Measurements from ENCODE around the gene BCL2L12.

DNA sequence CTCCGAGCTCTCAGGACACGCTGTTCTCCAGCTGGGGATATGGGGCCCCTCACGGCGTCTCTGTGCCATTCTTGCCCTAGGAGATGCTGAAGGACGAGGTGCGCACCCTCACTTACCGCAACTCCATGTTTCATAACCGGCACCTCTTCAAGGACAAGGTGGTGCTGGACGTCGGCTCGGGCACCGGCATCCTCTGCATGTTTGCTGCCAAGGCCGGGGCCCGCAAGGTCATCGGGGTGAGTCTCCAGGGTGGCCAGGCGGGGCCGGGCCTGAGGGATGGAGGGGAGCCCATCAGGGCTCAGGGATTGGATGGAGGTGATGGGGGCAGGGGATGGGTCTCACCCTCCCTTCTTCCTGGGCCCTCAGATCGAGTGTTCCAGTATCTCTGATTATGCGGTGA is 16.1 kb downstream of the BCL2L12 start:
- TF ChIP-seq, protein P1, sequence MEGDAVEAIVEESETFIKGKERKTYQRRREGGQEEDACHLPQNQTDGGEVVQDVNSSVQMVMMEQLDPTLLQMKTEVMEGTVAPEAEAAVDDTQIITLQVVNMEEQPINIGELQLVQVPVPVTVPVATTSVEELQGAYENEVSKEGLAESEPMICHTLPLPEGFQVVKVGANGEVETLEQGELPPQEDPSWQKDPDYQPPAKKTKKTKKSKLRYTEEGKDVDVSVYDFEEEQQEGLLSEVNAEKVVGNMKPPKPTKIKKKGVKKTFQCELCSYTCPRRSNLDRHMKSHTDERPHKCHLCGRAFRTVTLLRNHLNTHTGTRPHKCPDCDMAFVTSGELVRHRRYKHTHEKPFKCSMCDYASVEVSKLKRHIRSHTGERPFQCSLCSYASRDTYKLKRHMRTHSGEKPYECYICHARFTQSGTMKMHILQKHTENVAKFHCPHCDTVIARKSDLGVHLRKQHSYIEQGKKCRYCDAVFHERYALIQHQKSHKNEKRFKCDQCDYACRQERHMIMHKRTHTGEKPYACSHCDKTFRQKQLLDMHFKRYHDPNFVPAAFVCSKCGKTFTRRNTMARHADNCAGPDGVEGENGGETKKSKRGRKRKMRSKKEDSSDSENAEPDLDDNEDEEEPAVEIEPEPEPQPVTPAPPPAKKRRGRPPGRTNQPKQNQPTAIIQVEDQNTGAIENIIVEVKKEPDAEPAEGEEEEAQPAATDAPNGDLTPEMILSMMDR (IDR thresholded peaks at IDR 0.05) = no peak
- no peak for TF ChIP-seq POLR2A (IDR thresholded peaks at IDR 0.05)
